PC-3 (cell line): ENCODE measurements around the gene CLINT1. TPM values are rescaled to one million over a fixed set of nuclear protein-coding genes. Genes with fewer than 3 reads are reported as not detected.

Source experiments
- ATAC-seq: fragments of 200-7000 bp; cut with Tn5 transposase; 2 replicates; pipeline ENCODE4 v1.9.1; 2020; ENCODE audit warnings: mild to moderate bottlenecking, moderate library complexity
- BruUV-seq: library from RNA; stranded (reverse); fragments of 400-500 nt; replicated peaks from 2 replicates; lab custom pipeline; 2021; lab: Mats Ljungman, UMichigan
- CTCF ChIA-PET: fragments of 300-600 bp; sonication (Branson Sonifier 250); formaldehyde crosslinking; loops from one replicate; lab custom pipeline; 2022; ENCODE audit warnings: antibody characterized with exemption; lab: Charles Lee
- POLR2A ChIA-PET: fragments of 300-600 bp; sonication (Branson Sonifier 250); formaldehyde crosslinking; loops from one replicate; lab custom pipeline; 2022; ENCODE audit warnings: antibody characterized with exemption; ENCODE audit not compliant: unreplicated experiment; lab: Charles Lee
- DNase-seq: peaks from one replicate; pipeline ENCODE4 v3.0.0-alpha.2; 2015
- H2AFZ ChIP-seq: fragments of 300-600 bp; sonication (generic); 2 replicates; pipeline ENCODE4 v1.6.0; 2016; ENCODE audit warnings: antibody characterized with exemption, low read length
- H3F3A ChIP-seq: fragments of 300-600 bp; sonication (generic); one replicate; pipeline ENCODE4 v1.6.0; 2017; ENCODE audit warnings: antibody characterized with exemption, low read length, control low read depth, mild to moderate bottlenecking; ENCODE audit not compliant: unreplicated experiment
- H3K27ac ChIP-seq: fragments of 300-600 bp; sonication (generic); 2 replicates; pipeline ENCODE4 v1.5.1; 2016; ENCODE audit warnings: mild to moderate bottlenecking, low read length
- H3K27me3 ChIP-seq: fragments of 300-600 bp; sonication (generic); 2 replicates; pipeline ENCODE4 v1.6.1; 2016; ENCODE audit warnings: low read length, mixed read lengths
- H3K36me3 ChIP-seq: fragments of 300-600 bp; sonication (generic); 2 replicates; pipeline ENCODE4 v1.6.1; 2016; ENCODE audit warnings: low read depth, mixed run types, low read length, mixed read lengths
- H3K4me1 ChIP-seq: fragments of 300-600 bp; sonication (generic); 2 replicates; pipeline ENCODE4 v1.5.1; 2016; ENCODE audit warnings: low read length; ENCODE audit not compliant: insufficient read depth
- H3K4me2 ChIP-seq: fragments of 300-600 bp; sonication (generic); 2 replicates; pipeline ENCODE4 v1.6.0; 2016; ENCODE audit warnings: low read length
- H3K4me3 ChIP-seq: fragments of 300-600 bp; sonication (generic); 2 replicates; pipeline ENCODE4 v1.5.1; 2016; ENCODE audit warnings: mild to moderate bottlenecking, low read length, mixed read lengths
- H3K79me2 ChIP-seq: fragments of 300-600 bp; sonication (generic); 2 replicates; pipeline ENCODE4 v1.6.1; 2017; ENCODE audit warnings: low read length, mixed read lengths
- H3K9ac ChIP-seq: fragments of 300-600 bp; sonication (generic); 2 replicates; pipeline ENCODE4 v1.6.0; 2016; ENCODE audit warnings: mild to moderate bottlenecking, low read length
- H3K9me2 ChIP-seq: fragments of 300-600 bp; sonication (generic); replicated peaks from 2 replicates; pipeline ENCODE4 v1.6.1; 2016; ENCODE audit warnings: mixed run types, low read length, mixed read lengths
- H3K9me3 ChIP-seq: fragments of 300-600 bp; sonication (generic); 2 replicates; pipeline ENCODE4 v1.6.1; 2016; ENCODE audit warnings: low read length, mixed read lengths
- H4K20me1 ChIP-seq: fragments of 300-600 bp; sonication (generic); 2 replicates; pipeline ENCODE4 v1.6.1; 2016; ENCODE audit warnings: low read length, mixed read lengths
- EZH2 ChIP-seq: fragments of 300-600 bp; sonication (generic); IDR thresholded peaks from one replicate; pipeline ENCODE4 v1.6.1; 2017; ENCODE audit warnings: antibody characterized with exemption, mild to moderate bottlenecking, low read length; ENCODE audit not compliant: unreplicated experiment
- EZH2phosphoT487 ChIP-seq: fragments of 300-600 bp; sonication (generic); IDR thresholded peaks from 2 replicates; pipeline ENCODE4 v1.6.1; 2018; ENCODE audit warnings: mild to moderate bottlenecking, antibody characterized with exemption, low read length, borderline replicate concordance
- intact Hi-C: fragments of 100-400 bp; cut with micrococcal nuclease; formaldehyde crosslinking; loops from 2 replicates; pipeline ENCODE4 v1.9.0; 2023
- total RNA-seq: library from RNA; depleted of rRNA; stranded (reverse); fragments of >200 nt; gene quantifications from 2 replicates; pipeline ENCODE4 v1.2.3, GENCODE V29; 2014
- TF ChIP-seq, protein P1 (sequence below): fragments of 300-600 bp; sonication (generic); conservative IDR thresholded peaks from 2 replicates; pipeline ENCODE4 v1.5.1; 2017; ENCODE audit warnings: antibody characterized with exemption, low read depth, mild to moderate bottlenecking, low read length

CLINT1 gene
- total RNA-seq, 1 experiment from 2014 or later = 125 TPM

DNA sequence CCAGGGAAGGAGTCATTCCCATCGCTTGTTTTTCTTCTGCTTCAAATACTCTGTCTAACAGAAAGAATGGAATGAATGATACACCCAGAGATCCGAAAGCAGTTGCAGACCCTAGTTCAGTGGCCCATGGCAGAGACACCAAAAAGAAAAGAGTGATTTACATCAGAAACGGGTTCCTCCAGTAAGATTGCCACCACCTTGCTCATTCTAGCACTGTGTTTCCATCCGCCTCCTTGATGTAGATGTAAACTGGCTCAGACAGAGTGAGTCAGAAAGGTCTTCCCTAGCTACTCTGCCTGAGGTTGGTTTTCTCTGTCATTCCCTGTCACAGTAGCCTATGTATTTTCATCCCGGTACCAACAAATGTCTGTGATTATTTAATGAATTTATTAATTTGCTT is 15.9 kb upstream of the CLINT1 start:
- Histone ChIP-seq H3K4me2 (no peak overlapping the region), H3K79me2 (no peaks in the 10 kb centered on the region), H3K27ac (no peak overlapping the region), H3K9me3 (no peaks in the 10 kb centered on the region), H3F3A (no peaks in the 10 kb centered on the region), H3K4me3 (no peak overlapping the region), H3K4me1 (peaks cover 9% of the 10 kb centered on the region), H3K36me3 (no peaks in the 10 kb centered on the region), H4K20me1 (no peaks in the 10 kb centered on the region), H3K9me2 (no peaks in the 10 kb centered on the region), H3K27me3 (no peaks in the 10 kb centered on the region), H3K9ac (no peak overlapping the region), H2AFZ (no peak overlapping the region)
- CTCF ChIA-PET = no interaction called here
- TF ChIP-seq, protein P1, sequence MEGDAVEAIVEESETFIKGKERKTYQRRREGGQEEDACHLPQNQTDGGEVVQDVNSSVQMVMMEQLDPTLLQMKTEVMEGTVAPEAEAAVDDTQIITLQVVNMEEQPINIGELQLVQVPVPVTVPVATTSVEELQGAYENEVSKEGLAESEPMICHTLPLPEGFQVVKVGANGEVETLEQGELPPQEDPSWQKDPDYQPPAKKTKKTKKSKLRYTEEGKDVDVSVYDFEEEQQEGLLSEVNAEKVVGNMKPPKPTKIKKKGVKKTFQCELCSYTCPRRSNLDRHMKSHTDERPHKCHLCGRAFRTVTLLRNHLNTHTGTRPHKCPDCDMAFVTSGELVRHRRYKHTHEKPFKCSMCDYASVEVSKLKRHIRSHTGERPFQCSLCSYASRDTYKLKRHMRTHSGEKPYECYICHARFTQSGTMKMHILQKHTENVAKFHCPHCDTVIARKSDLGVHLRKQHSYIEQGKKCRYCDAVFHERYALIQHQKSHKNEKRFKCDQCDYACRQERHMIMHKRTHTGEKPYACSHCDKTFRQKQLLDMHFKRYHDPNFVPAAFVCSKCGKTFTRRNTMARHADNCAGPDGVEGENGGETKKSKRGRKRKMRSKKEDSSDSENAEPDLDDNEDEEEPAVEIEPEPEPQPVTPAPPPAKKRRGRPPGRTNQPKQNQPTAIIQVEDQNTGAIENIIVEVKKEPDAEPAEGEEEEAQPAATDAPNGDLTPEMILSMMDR = no peak
- TF ChIP-seq EZH2phosphoT487 (no peak), EZH2 (no peak)
- no peak for ATAC-seq
- BruUV-seq = no TSS peak
- POLR2A ChIA-PET = no interaction called here
- intact Hi-C loops = no loop called here
- DNase-seq = no peak

DNA sequence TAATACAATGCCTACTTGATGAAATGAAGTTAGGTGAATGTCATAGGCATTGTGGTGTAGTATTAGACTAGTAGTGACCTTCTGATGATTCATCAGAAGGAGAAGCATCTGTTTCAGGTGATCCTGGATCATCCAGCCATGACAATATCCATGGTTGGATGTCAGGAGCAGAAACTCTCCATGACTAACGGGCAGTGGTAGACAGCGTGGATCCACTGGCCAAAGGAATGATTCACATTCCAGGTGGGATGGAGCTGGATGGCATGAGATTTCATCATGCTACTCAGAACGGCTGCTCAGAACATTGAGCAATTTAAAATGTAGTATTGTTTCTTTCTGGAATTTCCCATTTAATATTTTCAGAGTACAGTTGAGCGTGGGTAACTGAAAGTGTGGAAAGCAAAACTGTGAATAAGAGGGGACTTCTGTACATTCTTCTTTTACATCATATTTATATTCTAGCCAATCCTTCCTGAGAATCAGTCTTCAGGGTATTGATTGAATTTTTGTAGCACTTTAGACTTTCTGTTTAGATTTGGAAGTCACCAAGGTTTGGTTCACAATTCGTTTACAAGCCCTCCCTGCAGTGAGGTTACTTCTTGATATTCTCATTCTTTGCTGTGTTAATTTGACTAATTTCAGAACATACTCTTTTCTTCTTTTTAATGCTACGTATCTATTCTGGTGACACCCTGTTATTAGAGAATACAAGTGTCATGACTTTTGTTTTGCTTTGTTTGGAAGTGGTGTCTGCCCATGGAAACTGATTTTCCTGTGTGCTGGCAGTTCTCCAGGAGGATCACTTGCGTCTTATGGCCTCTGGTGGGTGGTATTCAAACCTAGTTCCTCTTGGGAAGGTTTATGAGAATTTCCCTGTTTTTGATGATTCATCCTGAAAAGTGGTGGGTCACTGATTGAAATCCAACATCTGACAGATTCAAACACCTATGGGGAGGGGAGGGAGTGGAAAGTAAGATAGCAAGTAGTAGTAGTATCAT is 12.2 kb upstream of the CLINT1 start:
- intact Hi-C loops = no loop called here
- H4K20me1 ChIP-seq = no peaks in the 10 kb centered on the region
- H3K4me1 ChIP-seq = peaks cover 15% of the 10 kb centered on the region
- no peaks in the 10 kb centered on the region for H3K9me2 ChIP-seq
- no peaks in the 10 kb centered on the region for H3K9me3 ChIP-seq
- ChIA-PET POLR2A (no interaction called here), CTCF (no interaction called here)
- H2AFZ ChIP-seq = no peak overlapping the region
- H3K36me3 ChIP-seq = no peaks in the 10 kb centered on the region
- BruUV-seq = TSS peak; percentile 48
- H3F3A ChIP-seq = no peaks in the 10 kb centered on the region
- peak overlapping the region; percentile 21 for H3K27ac ChIP-seq
- TF ChIP-seq, protein P1 = peak; percentile 40; the same call in 1 of the 2 replicates
- no peak for TF ChIP-seq EZH2
- ATAC-seq (peak; percentile 61), DNase-seq (peak; percentile 75)
- H3K4me2 ChIP-seq = no peak overlapping the region
- H3K27me3 ChIP-seq = no peaks in the 10 kb centered on the region
- H3K9ac ChIP-seq = no peak overlapping the region
- H3K79me2 ChIP-seq = no peaks in the 10 kb centered on the region
- no peak overlapping the region for H3K4me3 ChIP-seq
